HepG2 (cell line): ENCODE results near the gene C1orf115. TPM values are rescaled to one million over a fixed set of nuclear protein-coding genes. Genes with fewer than 3 reads are reported as not detected.

ENCODE experiments used
- ASH2L ChIP-seq: fragments of 300-600, 200-600 bp; sonication (generic); IDR thresholded peaks from 2 replicates; pipeline ENCODE4 v1.7.0; 2017; ENCODE audit warnings: low read depth, mild to moderate bottlenecking, moderate library complexity, mixed read lengths, low read length; ENCODE audit not compliant: insufficient read length
- CC2D1A ChIP-seq: sonication (generic); formaldehyde crosslinking; IDR thresholded peaks from 2 replicates; pipeline ENCODE4 v1.8.1; 2023; ENCODE audit warnings: mild to moderate bottlenecking, missing genetic modification reagents
- DMTF1 ChIP-seq: sonication (generic); formaldehyde crosslinking; IDR thresholded peaks from 2 replicates; pipeline ENCODE4 v1.4.0; 2020; ENCODE audit warnings: mild to moderate bottlenecking, missing genetic modification reagents
- PRDM10 ChIP-seq: sonication (generic); formaldehyde crosslinking; IDR thresholded peaks from 2 replicates; pipeline ENCODE4 v1.4.0; 2020; ENCODE audit warnings: low read depth, missing genetic modification reagents
- THAP9 ChIP-seq: sonication (generic); formaldehyde crosslinking; IDR thresholded peaks from 2 replicates; pipeline ENCODE4; 2020; ENCODE audit warnings: missing genetic modification reagents, mild to moderate bottlenecking, borderline replicate concordance
- ZBTB4 ChIP-seq: sonication (generic); formaldehyde crosslinking; IDR thresholded peaks from 2 replicates; pipeline ENCODE4 v1.4.0; 2020; ENCODE audit warnings: missing genetic modification reagents, mild to moderate bottlenecking, borderline replicate concordance
- ZEB1 ChIP-seq: IDR thresholded peaks from 2 replicates; pipeline ENCODE4 v1.6.1; 2012; ENCODE audit warnings: mild to moderate bottlenecking, low read depth, inconsistent platforms; ENCODE audit not compliant: insufficient replicate concordance
- ZFP62 ChIP-seq: sonication (generic); formaldehyde crosslinking; IDR thresholded peaks from 2 replicates; pipeline ENCODE4 v1.4.0; 2020; ENCODE audit warnings: missing genetic modification reagents
- ZNF577 ChIP-seq: sonication (generic); formaldehyde crosslinking; IDR thresholded peaks from 2 replicates; pipeline ENCODE4 v1.4.0; 2020; ENCODE audit warnings: mild to moderate bottlenecking, low read depth, missing genetic modification reagents, borderline replicate concordance
- ZNF580 ChIP-seq: IDR thresholded peaks from 2 replicates; pipeline ENCODE4 v1.6.1; 2016; ENCODE audit warnings: low read depth, borderline replicate concordance
- ZNF720 ChIP-seq: sonication (generic); formaldehyde crosslinking; IDR thresholded peaks from 2 replicates; pipeline ENCODE4 v1.4.0; 2020; ENCODE audit warnings: missing genetic modification reagents
- polyA plus RNA-seq, 8 experiments: library from polyadenylated mRNA; depleted of rRNA in 3 of 8; stranded (reverse) in 7 of 8; unstranded in 1 of 8; fragments of >200 nt; fragmentation: Illumina TruSeq in 4 of 8; extraction: Trizol in 4 of 8; gene quantifications; 2 replicates each; pipeline versions ENCODE4 v1.2.1 to v1.2.3, GENCODE V29; 2011 to 2016; ENCODE audit warnings: low read depth in 4 of 8, missing spikeins in 1 of 8, mixed read lengths in 1 of 8; ENCODE audit not compliant: insufficient read depth in 1 of 8
- total RNA-seq, 5 experiments: library from RNA; depleted of rRNA; stranded (reverse); fragments of >200 nt; fragmentation: Illumina TruSeq; extraction: Trizol; gene quantifications; 2 replicates each; pipeline ENCODE4 v1.2.3, GENCODE V29; 2016; ENCODE audit warnings: low read depth in 1 of 5

The C1orf115 gene
- total and polyA plus RNA-seq, 2 of the 13 experiments (the other 11 are each of a cell fraction or from before 2014, with no cell fraction given), result 25.2 to 85.9 TPM

GRCh38 chr1:220690140-220691052 is at the start of gene C1orf115 (continued):
- TF ChIP-seq DMTF1 (CRISPR knock-in tag), result no peak
- TF ChIP-seq ASH2L, result peak; percentile 66
- peak; percentile 64 for TF ChIP-seq ZEB1
- TF ChIP-seq ZFP62 (CRISPR knock-in tag), result no peak
- no peak for TF ChIP-seq PRDM10 (CRISPR knock-in tag)
- TF ChIP-seq ZNF580, result peak; percentile 97
- no peak for TF ChIP-seq ZNF577 (CRISPR knock-in tag)
- no peak for TF ChIP-seq CC2D1A (CRISPR knock-in tag)
- TF ChIP-seq THAP9 (CRISPR knock-in tag), result no peak
- TF ChIP-seq ZBTB4 (CRISPR knock-in tag), result no peak
- no peak for TF ChIP-seq ZNF720 (CRISPR knock-in tag)
